Mesenchymal stem cell (in vitro differentiated cells and primary cell): Measurements from ENCODE around the gene CYTH4.

ENCODE experiments used
- DNase-seq: peaks from one replicate; pipeline ENCODE4 v3.0.0-alpha.2; 2013
- H2AFZ ChIP-seq: one replicate; pipeline ENCODE4 v1.6.1; 2013; ENCODE audit warnings: low read depth, mild to moderate bottlenecking, control low read depth, inconsistent platforms, low read length, moderate library complexity
- H2AK5ac ChIP-seq: 2 replicates; pipeline ENCODE4 v1.6.1; 2013; ENCODE audit warnings: low read length, moderate library complexity, mild to moderate bottlenecking, inconsistent platforms; ENCODE audit not compliant: severe bottlenecking
- H2BK120ac ChIP-seq: one replicate; pipeline ENCODE4 v1.6.1; 2013; ENCODE audit warnings: low read depth, mild to moderate bottlenecking, inconsistent platforms, low read length, moderate library complexity
- H2BK12ac ChIP-seq, 2 experiments: one replicate each; pipeline ENCODE4 v1.6.1; 2013; ENCODE audit warnings: inconsistent platforms in 2 of 2, low read length in 2 of 2, mild to moderate bottlenecking in 2 of 2, moderate library complexity in 2 of 2, control low read depth in 1 of 2
- H2BK15ac ChIP-seq: one replicate; pipeline ENCODE4 v1.6.1; 2013; ENCODE audit warnings: mild to moderate bottlenecking, low read depth, inconsistent platforms; ENCODE audit not compliant: poor library complexity, severe bottlenecking
- H2BK5ac ChIP-seq: 2 replicates; pipeline ENCODE4 v1.6.1; 2013; ENCODE audit warnings: low read depth, mild to moderate bottlenecking, low read length, control low read depth, inconsistent platforms; ENCODE audit not compliant: poor library complexity, severe bottlenecking
- H3K14ac ChIP-seq, 2 experiments: one replicate each; pipeline ENCODE4 v1.6.1; 2013; ENCODE audit warnings: inconsistent platforms in 2 of 2, low read length in 2 of 2, control low read depth in 1 of 2, mild to moderate bottlenecking in 1 of 2, moderate library complexity in 1 of 2
- H3K18ac ChIP-seq, 2 experiments: one replicate each; pipeline ENCODE4 v1.6.1; 2013; ENCODE audit warnings: inconsistent platforms in 2 of 2, low read length in 2 of 2, control low read depth in 1 of 2, low read depth in 1 of 2, mild to moderate bottlenecking in 1 of 2
- H3K23ac ChIP-seq, 2 experiments: one replicate each; pipeline ENCODE4 v1.6.1; 2013; ENCODE audit warnings: inconsistent platforms in 2 of 2, low read length in 2 of 2, mild to moderate bottlenecking in 2 of 2, moderate library complexity in 2 of 2, control low read depth in 1 of 2
- H3K27ac ChIP-seq: 2 replicates; pipeline ENCODE4 v1.5.1; 2013; ENCODE audit warnings: mild to moderate bottlenecking, moderate library complexity, low read length, control low read depth, inconsistent platforms; ENCODE audit not compliant: poor library complexity, severe bottlenecking
- H3K27me3 ChIP-seq, 2 experiments: 2 replicates each; pipeline versions ENCODE4 v1.6.1 to v1.7.0; 2013; ENCODE audit warnings: low read length in 2 of 2, mild to moderate bottlenecking in 2 of 2, moderate library complexity in 2 of 2, control low read depth in 1 of 2, inconsistent platforms in 1 of 2; ENCODE audit not compliant: control insufficient read depth in 1 of 2, insufficient read depth in 1 of 2
- H3K36me3 ChIP-seq, 2 experiments: 2 replicates each; pipeline versions ENCODE4 v1.6.1 to v1.7.0; 2013; ENCODE audit warnings: low read length in 2 of 2, control low read depth in 1 of 2, inconsistent platforms in 1 of 2, low read depth in 1 of 2, mild to moderate bottlenecking in 1 of 2; ENCODE audit not compliant: insufficient read depth in 2 of 2, control insufficient read depth in 1 of 2
- H3K4ac ChIP-seq, 2 experiments: one replicate each; pipeline ENCODE4 v1.6.1; 2013; ENCODE audit warnings: inconsistent platforms in 2 of 2, low read length in 2 of 2, mild to moderate bottlenecking in 2 of 2, moderate library complexity in 2 of 2, control low read depth in 1 of 2, low read depth in 1 of 2
- H3K4me1 ChIP-seq: 2 replicates; pipeline ENCODE4 v1.6.1; 2013; ENCODE audit warnings: low read depth, low read length, control low read depth; ENCODE audit not compliant: control insufficient read depth, insufficient read depth
- H3K4me2 ChIP-seq: 2 replicates; pipeline ENCODE4 v1.6.1; 2013; ENCODE audit warnings: low read length, mild to moderate bottlenecking, inconsistent platforms; ENCODE audit not compliant: poor library complexity, severe bottlenecking
- H3K4me3 ChIP-seq, 2 experiments: 2 replicates each; pipeline versions ENCODE4 v1.5.1 to v1.7.0; 2013; ENCODE audit warnings: low read length in 2 of 2, mild to moderate bottlenecking in 2 of 2, control low read depth in 1 of 2, low read depth in 1 of 2; ENCODE audit not compliant: insufficient read depth in 1 of 2
- H3K79me1 ChIP-seq: replicated peaks from 2 replicates; pipeline ENCODE4 v1.6.1; 2013; ENCODE audit warnings: mild to moderate bottlenecking, control low read depth, low read length, inconsistent platforms; ENCODE audit not compliant: poor library complexity, severe bottlenecking
- H3K9ac ChIP-seq: 2 replicates; pipeline ENCODE4 v1.7.0; 2013; ENCODE audit warnings: mild to moderate bottlenecking, low read length, moderate library complexity
- H3K9me3 ChIP-seq: 2 replicates; pipeline ENCODE4 v1.7.0; 2013; ENCODE audit warnings: mild to moderate bottlenecking, low read length; ENCODE audit not compliant: control insufficient read depth
- H4K8ac ChIP-seq: one replicate; pipeline ENCODE4 v1.6.1; 2013; ENCODE audit warnings: inconsistent platforms, mild to moderate bottlenecking, low read length, moderate library complexity
- H4K91ac ChIP-seq: one replicate; pipeline ENCODE4 v1.6.1; 2013; ENCODE audit warnings: mild to moderate bottlenecking, low read length, inconsistent platforms
- whole genome bisulfite sequencing: methylation state at CpG from one replicate; pipeline ENCODE4 v1.1.7; 2013; ENCODE audit warnings: mixed read lengths; 5-methylcytosine and 5-hydroxymethylcytosine counted together

CYTH4 gene

DNA sequence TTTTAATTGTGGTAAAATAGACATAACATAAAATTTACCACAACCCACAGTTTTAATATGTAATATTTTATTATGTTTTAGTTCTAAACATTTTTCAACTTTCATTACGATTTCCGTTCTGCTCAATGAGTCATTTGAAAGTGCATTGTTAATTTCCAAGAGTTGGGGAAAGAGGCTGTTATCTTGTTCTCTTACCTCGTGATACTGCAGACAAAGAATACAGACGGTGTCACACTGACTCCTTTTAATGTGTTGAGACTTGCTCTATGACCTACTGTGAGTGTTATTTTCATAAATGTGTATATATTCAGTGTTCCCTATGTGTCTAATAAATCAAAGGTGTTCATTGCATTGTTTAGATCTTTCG lies 27.5 kb upstream of the CYTH4 start:
- Histone ChIP-seq H4K8ac (no peak overlapping the region), H2BK12ac (no peak overlapping the region), H3K18ac (no peak overlapping the region), H3K9me3 (no peaks in the 10 kb centered on the region), H2AK5ac (no peak overlapping the region), H2BK5ac (no peak overlapping the region), H3K4me3 (no peak overlapping the region), H2BK120ac (no peak overlapping the region), H3K23ac (no peak overlapping the region), H3K79me1 (no peaks in the 10 kb centered on the region), H3K14ac (no peak overlapping the region), H3K36me3 (no peaks in the 10 kb centered on the region), H3K4me1 (peaks cover 11% of the 10 kb centered on the region), H3K9ac (no peak overlapping the region), H2BK15ac (no peak overlapping the region), H2AFZ (no peak overlapping the region), H4K91ac (no peak overlapping the region), H3K4me2 (no peak overlapping the region), H3K4ac (no peak overlapping the region), H3K27me3 (peaks cover 0 to 57% of the 10 kb centered on the region in 2 experiments), H3K27ac (no peak overlapping the region)
- DNase-seq = peak; percentile 47
- WGBS = 32% methylated on average over 3 of the region's 5 CpGs

DNA sequence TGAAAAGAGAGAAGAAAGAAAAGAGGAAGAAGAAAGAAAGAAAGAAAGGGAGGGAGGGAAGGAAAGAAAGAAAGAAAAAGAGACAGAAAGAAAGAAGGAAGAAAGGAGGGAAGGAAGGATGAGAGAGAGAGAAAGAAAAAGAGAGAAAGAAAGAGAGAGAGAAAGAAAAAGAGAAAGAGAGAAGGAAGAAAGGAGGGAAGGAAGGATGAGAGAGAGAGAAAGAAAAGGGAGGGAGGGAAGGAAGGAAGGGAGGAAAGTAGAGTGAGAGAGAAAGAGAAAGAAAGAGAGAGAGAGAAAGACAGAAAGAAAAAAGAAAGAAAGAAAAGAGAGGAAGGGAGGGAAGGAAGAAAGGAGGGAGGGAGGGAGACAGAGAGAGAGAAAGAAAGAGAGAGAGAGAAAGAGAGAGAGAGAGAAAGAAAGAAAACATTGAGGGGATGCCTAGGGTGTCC lies 26.7 kb upstream of the CYTH4 start:
- peaks cover 0 to 58% of the 10 kb centered on the region in 2 experiments for H3K27me3 ChIP-seq
- H3K4ac ChIP-seq = no peak overlapping the region
- H2BK15ac ChIP-seq = peak overlapping the region; percentile 76
- H3K23ac ChIP-seq = peak overlapping the region in 1 of 2 experiments; percentile 86
- no peak overlapping the region for H2BK120ac ChIP-seq
- H2AK5ac ChIP-seq = peak overlapping the region; percentile 40
- H3K4me1 ChIP-seq = peaks cover 11% of the 10 kb centered on the region
- no peak overlapping the region for H3K4me3 ChIP-seq
- no peak overlapping the region for H2AFZ ChIP-seq
- no peak for DNase-seq
- no peak overlapping the region for H3K27ac ChIP-seq
- no peaks in the 10 kb centered on the region for H3K36me3 ChIP-seq
- H3K9ac ChIP-seq = no peak overlapping the region
- H3K14ac ChIP-seq = no peak overlapping the region
- H3K18ac ChIP-seq = peak overlapping the region in 1 of 2 experiments; percentile 49
- H2BK12ac ChIP-seq = peak overlapping the region in 1 of 2 experiments; percentile 60
- peak overlapping the region; percentile 28 for H4K8ac ChIP-seq
- H3K9me3 ChIP-seq = no peaks in the 10 kb centered on the region
- H3K4me2 ChIP-seq = no peak overlapping the region
- no peaks in the 10 kb centered on the region for H3K79me1 ChIP-seq
- H4K91ac ChIP-seq = no peak overlapping the region
- no peak overlapping the region for H2BK5ac ChIP-seq

DNA sequence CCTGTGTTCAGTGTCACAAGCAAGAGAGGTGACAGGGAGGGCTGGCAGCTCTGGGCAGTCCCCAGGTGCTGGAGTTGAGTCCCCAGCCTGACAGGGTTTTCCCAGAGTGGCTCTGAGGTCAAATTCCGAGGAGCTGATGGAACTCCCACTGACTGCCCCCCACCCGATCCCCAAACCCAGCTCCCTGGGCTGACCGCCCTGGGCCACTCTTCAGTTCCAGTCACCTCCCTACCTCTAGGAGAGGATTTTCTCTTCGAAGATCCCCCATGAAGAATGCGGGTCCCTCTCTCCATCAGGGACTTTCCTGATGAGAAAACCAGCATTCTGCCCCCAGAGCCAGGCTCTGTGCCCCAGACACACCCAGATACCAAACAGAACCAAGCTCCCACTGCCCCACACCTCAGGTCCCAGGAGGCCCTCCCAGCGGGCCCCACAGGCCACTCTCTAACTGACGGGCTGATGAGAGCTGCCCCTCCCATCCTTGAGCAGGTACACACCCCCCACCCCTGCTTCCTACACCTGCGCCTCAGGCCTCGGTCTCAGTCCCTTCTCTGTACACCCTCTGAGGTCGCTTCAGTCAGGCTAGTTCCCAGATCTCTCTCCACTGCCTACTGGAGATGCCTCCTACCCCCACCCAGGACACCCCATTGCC lies 26.1 kb upstream of the CYTH4 start:
- peak overlapping the region; percentile 11 for H4K91ac ChIP-seq
- peaks cover 11% of the 10 kb centered on the region for H3K4me1 ChIP-seq
- H2AK5ac ChIP-seq = peak overlapping the region; percentile 40
- peak overlapping the region in 1 of 2 experiments; percentile 86 for H3K23ac ChIP-seq
- H2BK15ac ChIP-seq = peak overlapping the region; percentile 76
- peak overlapping the region in 1 of 2 experiments; percentile 60 for H2BK12ac ChIP-seq
- H3K27me3 ChIP-seq = peaks cover 0 to 61% of the 10 kb centered on the region in 2 experiments
- H3K4me2 ChIP-seq = no peak overlapping the region
- H3K79me1 ChIP-seq = no peaks in the 10 kb centered on the region
- no peak overlapping the region for H2BK120ac ChIP-seq
- H4K8ac ChIP-seq = peak overlapping the region; percentile 28
- no peak for DNase-seq
- no peak overlapping the region for H2BK5ac ChIP-seq
- H3K14ac ChIP-seq = no peak overlapping the region
- no peak overlapping the region for H3K4me3 ChIP-seq
- H3K4ac ChIP-seq = no peak overlapping the region
- 88% methylated on average over 10 of the region's 10 CpGs for WGBS
- no peaks in the 10 kb centered on the region for H3K9me3 ChIP-seq
- peak overlapping the region in 1 of 2 experiments; percentile 49 for H3K18ac ChIP-seq
- no peak overlapping the region for H3K27ac ChIP-seq
- no peak overlapping the region for H3K9ac ChIP-seq
- no peak overlapping the region for H2AFZ ChIP-seq
- H3K36me3 ChIP-seq = no peaks in the 10 kb centered on the region

DNA sequence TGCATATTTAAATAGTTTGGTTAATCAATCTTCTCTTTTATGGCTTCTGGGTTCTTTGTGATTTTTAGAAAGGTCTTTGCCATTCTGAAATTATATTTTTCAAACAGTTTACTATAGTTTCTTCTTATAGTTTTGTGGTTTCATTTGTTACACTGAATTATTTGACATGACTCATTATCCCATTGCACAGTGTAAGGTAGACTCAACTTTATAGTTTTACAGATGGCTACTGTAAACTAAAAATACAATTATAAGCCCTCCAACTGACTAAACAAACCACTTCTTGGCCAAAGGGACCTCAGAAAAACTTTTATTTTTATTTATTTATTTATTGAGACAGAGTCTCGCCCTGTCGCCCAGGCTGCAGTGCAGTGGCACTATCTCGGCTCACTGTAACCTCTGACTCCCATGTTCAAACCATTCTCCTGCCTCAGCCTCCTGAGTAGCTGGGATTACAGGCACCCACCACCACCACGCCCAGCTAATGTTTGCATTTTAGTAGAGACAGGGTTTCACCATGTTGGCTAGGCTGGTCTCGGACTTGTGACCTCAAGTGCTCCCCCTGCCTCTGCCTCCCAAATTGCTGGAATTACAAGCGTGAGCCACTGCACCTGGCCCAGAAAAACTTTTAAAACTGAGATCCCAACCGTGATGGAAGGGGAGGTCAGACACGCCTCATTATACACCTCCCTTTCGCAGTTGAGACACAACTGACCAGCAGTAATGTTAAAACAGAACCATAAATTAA lies 24.1 kb upstream of the CYTH4 start:
- Histone ChIP-seq H3K36me3 (no peaks in the 10 kb centered on the region), H3K23ac (no peak overlapping the region), H3K4me1 (peaks cover 9% of the 10 kb centered on the region), H3K9ac (no peak overlapping the region), H3K79me1 (no peaks in the 10 kb centered on the region), H4K8ac (no peak overlapping the region), H2BK5ac (no peak overlapping the region), H4K91ac (no peak overlapping the region), H3K27ac (no peak overlapping the region), H3K4me3 (no peak overlapping the region), H2AFZ (no peak overlapping the region), H3K4me2 (no peak overlapping the region), H3K27me3 (peaks cover 0 to 73% of the 10 kb centered on the region in 2 experiments), H3K14ac (no peak overlapping the region), H2BK15ac (no peak overlapping the region), H3K4ac (no peak overlapping the region), H2BK120ac (no peak overlapping the region), H3K9me3 (no peaks in the 10 kb centered on the region), H3K18ac (no peak overlapping the region), H2BK12ac (no peak overlapping the region), H2AK5ac (no peak overlapping the region)
- WGBS = 90% methylated on average over 9 of the region's 9 CpGs
- no peak for DNase-seq
